Lower leg skin (tissue), 3 donors: ENCODE data around the gene NEK1.

Experiments used
- POLR2A ChIP-seq, 2 donors: fragments of 450-650 bp; IDR thresholded peaks; one replicate each; pipeline ENCODE4 v1.6.1; 2016 to 2017; ENCODE audit warnings: antibody characterized with exemption in 2 of 2, mild to moderate bottlenecking in 1 of 2, moderate library complexity in 1 of 2
- TF ChIP-seq, protein P1 (sequence below), 3 donors: fragments of 450-650 bp; IDR thresholded peaks; one replicate each; pipeline ENCODE4 v1.5.1; 2016; ENCODE audit warnings: antibody characterized with exemption in 3 of 3, mild to moderate bottlenecking in 3 of 3, moderate library complexity in 2 of 3

- TF ChIP-seq, protein P1, sequence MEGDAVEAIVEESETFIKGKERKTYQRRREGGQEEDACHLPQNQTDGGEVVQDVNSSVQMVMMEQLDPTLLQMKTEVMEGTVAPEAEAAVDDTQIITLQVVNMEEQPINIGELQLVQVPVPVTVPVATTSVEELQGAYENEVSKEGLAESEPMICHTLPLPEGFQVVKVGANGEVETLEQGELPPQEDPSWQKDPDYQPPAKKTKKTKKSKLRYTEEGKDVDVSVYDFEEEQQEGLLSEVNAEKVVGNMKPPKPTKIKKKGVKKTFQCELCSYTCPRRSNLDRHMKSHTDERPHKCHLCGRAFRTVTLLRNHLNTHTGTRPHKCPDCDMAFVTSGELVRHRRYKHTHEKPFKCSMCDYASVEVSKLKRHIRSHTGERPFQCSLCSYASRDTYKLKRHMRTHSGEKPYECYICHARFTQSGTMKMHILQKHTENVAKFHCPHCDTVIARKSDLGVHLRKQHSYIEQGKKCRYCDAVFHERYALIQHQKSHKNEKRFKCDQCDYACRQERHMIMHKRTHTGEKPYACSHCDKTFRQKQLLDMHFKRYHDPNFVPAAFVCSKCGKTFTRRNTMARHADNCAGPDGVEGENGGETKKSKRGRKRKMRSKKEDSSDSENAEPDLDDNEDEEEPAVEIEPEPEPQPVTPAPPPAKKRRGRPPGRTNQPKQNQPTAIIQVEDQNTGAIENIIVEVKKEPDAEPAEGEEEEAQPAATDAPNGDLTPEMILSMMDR (IDR thresholded peaks at IDR 0.05): no peak
- TF ChIP-seq POLR2A (IDR thresholded peaks at IDR 0.05): no peak
Observed at GRCh38 chr4:169428376-169428775, 184.0 kb downstream of the NEK1 start.
